HTR-8/SVneo (cell line): ENCODE data around the gene ACER1.

ENCODE experiments used
- DNase-seq: peaks from one replicate; pipeline ENCODE4 v3.0.0; 2011; ENCODE audit warnings: low spot score, mixed read lengths; ENCODE audit not compliant: insufficient read length
- FAIRE-seq: peaks from 2 replicates; lab custom pipeline; 2011; peaks lifted over from hg19 to GRCh38; lab: Jason Lieb, UNC

The ACER1 gene

DNA sequence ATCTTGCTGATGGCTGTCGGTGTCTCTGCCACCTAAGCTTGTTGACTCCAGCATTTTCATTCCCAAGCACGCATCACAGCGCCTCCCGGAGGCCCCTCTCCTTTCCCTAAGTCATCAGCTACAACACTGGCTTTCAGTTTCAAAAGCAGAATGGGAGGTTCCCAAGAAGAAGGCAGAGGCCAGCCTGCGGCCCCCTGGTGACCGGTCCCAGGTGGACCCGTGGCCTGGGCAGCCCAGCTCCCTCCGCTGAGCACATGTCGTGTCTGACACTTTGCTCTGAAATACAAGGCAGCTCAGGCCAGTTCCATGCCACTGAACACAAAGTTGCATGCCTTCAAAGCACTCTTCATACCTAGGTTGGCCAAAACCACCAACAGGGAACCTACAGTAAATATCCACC lies 62.2 kb downstream of the ACER1 start:
- DNase-seq: no peak
- FAIRE-seq: no peak

DNA sequence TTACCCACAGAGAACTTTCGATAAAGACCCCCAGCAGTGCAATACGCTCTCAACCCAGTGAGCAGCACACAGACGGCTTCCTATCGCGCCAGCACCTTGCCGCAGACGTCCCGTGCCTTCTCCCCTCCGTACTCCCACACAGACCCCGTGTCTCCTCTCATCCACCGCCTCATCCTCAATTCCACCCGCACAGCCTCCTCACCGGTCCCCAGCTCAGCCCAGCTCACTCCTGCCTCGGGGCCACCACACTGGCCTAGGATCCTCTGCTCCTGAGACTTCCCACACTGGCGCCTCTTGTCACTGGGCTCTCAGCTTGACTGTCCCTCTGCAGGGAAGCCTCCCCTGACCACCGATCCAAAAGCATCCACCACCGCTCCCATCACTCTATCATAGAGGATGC lies 62.6 kb downstream of the ACER1 start:
- no peak for DNase-seq
- FAIRE-seq: no peak

DNA sequence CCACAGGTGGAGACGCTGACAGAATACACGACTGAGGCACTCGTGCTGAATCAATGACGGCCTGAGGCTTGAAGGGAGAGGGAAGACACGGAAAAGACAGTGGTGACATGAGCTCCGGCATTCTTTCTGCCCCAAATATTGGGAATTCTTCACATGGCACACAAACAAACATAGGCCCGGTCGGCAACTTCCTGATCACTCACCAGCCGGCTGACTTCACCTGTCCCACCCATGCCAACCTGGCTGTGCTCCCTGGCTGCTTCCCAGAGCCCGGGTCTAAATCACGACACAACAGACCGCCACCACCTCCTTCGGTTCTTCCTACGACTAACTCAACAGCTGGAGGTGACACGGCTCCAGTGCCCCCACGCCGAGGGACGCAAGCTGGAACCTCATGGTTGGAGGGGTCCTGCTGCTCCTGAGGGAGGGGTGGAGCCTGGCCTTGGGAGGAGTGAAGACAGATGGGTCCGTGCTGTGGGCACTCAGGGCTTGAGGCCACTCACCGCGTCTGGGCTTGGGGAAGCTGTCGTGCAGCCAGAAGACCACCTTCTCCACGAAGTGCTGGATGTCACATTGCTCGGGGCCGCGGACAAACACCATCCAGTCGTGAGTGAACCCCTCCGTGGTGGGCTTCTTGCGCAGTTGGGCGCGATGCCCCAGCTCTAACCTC lies 63.2 kb downstream of the ACER1 start:
- FAIRE-seq (no peak), DNase-seq (no peak)

DNA sequence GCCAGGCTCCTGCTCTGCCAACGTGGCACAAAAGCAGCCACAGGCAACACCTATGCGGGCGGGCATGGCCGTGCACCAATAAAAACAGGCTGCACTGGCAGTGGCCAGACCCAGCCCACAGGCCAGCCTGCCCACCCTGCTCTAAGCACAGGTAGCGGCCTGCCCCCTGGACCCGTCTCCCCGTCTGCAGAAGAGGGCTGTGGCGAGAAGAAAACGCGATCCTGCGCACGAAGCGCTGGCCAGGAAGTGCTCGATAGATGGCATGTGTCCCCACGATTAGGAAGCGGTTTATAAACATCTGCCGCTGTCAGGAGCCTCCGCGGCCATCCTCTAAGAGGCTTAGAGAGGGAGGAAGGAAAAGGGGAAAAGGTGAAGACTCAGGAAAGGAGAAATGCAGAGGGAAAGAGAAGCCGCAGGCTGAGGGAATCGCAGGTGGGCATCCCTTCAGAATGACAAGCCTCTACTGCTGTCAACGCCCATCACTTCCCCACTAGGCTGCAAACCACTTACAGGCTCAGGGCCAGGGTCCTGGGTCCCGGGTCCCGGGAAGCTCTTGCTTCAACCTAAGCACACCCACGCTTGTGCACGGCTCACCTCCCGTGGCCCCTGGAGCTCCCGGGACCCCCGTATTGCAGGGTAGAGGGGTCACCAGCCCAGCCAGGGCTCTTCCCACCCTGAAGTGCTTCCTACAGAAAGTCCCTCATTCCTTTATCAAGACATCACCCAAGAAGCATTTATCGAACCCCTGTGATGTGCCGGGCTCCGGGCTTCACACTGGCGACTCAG lies 64.1 kb downstream of the ACER1 start:
- no peak for DNase-seq
- FAIRE-seq: no peak

DNA sequence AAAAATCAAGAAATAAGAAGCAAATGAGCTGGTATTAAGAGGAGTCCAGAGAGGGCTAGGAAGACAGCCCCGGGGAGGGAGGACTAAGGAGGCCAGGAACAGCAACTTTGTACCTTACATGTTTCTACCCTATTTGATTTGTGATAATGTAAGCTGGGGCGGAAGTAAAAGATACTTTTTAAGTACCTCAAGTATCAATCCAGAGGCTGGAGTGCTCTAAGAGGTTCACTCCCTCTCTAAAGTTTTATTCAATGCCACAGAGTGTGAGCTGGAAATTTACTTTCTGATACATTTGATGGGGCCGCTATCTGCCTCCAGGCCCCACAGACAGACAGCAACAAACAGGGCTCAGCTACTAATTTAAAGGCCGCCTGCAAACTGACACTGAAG lies 65.0 kb downstream of the ACER1 start:
- no peak for FAIRE-seq

DNA sequence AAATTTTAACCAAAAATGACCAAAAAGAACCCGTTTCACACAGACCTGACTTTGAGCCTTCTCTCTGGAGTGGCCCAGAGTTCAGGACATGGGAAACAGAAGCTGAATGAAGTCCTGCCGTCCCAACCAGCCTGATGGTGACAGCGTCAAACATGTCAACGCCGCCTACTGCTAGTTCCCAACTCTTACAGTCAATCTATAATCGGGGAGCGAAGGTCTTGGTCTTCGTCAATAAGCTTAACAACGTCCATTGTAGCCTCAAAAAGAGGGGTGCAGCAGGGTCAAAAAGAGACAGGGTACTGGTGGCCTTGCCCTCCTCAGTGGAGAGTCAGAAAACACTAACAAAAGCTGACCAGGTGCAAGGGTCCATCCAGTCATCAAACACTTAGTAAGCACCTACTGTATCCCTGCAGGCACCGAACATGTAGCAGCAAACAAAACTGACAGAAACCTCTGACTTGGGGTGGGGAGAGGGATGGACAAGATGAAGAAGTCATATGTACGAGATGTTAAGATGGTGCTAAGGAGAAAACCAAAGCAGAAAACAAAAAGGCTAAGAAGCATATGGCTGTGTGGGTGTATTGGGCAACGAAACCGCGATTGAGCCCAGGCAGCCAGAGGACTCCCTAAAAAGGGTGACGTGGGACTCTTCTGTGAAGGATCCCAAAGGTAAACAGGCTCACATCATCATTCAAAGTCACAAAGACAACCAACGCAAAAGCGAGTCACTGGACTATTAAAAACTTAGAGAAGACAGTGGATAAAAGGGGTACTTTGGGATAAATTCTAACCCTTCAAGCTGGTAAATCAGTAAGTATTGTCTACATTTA lies 65.6 kb downstream of the ACER1 start:
- no peak for FAIRE-seq

More for the DNA sequence above, 65.0 kb downstream of the ACER1 start:
- no peak for DNase-seq

DNA sequence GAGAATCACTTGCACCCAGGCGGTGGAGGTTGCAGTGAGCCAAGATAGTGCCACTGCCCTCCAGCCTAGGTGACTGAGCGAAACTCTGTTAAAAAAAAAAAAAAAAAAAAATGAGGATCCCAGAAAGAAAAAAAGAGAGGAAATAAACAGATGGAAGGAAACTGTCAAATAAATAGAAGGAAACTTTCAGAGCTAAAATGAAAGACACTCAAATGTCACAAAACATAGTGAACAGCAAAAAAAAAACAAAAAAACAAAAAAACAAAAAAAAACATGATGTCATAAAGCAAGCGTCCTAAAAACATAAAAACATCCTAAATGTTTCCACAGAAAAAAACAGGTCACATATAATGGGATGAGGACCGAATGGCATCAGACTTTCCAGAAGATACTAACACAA lies 68.6 kb downstream of the ACER1 start:
- FAIRE-seq (no peak), DNase-seq (no peak)

More for the DNA sequence above, 65.6 kb downstream of the ACER1 start:
- DNase-seq: no peak

DNA sequence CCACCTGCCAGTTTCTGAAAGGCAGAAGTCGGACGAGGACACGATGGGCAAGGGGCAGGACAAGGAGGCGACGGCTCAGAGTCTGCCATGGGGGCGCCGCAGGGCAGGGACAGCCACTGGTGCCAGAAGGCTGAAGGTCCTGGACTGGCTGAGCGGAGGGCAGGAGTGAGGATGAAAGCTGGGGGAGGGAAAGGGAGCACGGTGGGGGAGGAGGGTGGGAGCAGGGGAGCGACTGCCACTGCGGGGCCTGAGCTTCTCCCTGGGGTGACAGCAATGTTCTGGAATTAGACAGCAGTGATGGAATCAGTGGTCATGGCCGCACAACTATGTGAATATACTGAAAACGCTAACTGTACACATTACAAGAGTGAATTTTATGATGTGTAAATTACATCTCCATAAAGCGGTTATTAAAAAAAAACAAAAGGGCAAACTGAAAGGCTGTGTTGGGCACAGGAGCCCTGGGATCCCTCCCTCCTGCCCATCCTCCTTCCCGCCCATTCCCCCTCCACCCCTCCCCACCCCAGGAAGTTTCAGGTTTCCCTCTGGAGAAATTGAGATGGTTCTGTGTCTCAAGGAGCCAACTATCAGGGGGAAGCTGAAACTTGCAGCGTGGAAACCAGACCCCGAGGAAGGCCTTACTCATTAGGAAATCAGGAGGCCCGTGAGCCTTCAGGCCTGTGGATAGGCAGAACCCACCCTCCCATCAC lies 69.5 kb downstream of the ACER1 start:
- DNase-seq (peak; percentile 72), FAIRE-seq (no peak)

DNA sequence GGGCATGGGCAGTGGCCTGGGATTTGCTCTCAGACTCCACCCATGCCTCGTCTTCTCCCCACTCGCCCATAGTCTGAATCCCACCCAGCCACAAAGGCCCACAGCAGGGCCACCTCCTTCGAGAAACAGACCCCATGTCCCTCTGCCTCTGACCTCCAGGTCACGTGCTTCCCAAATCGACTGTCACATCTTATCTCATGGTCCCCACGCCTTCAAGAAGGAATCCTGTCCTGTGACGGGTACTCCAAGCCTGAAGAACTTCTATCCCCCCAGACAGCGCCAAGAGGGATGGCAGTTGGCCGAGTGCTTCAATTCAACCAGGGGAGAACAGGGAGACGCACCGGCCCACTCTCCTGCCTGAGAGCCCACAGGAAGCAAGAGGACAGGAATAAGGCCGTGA lies 70.1 kb downstream of the ACER1 start:
- FAIRE-seq (no peak), DNase-seq (no peak)

DNA sequence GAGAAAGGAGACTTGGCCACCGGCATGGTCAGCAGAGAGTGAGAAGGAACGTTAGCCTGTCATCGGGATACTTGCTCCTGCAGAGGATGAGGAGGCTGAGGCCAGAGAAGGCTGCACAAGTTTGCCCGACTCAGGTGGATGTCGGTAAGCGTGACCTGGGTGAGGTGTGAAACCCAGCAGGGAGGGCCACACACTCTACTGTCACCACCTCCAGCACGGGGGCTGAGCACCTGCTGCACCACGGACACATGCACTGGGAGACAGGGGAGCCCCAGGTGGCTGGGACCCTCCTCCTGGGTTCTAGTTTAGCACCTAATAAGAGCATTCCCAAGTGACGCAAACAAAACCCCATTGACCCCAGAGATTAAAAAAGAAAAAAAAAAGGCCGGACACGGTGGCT lies 70.9 kb downstream of the ACER1 start:
- DNase-seq: no peak
- no peak for FAIRE-seq

DNA sequence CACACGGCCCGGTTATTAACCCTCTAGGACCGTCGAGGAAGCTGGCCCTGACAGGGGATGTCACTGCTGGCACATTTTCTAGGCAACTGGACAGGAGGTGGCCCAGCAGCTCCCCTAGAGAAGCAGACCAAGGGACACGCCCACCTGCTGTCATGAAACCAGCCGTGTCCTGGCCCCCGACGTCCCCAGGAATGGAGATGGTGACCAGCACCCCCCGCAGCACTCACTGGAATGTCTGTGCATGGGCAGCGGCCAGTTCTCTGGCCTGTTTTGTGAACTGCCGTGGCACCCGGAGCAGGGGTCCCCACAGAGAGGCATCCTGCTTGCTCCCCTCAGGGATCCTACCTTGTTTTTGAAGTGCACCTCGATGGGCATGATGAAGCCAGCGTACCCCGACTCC lies 71.5 kb downstream of the ACER1 start:
- DNase-seq: no peak

DNA sequence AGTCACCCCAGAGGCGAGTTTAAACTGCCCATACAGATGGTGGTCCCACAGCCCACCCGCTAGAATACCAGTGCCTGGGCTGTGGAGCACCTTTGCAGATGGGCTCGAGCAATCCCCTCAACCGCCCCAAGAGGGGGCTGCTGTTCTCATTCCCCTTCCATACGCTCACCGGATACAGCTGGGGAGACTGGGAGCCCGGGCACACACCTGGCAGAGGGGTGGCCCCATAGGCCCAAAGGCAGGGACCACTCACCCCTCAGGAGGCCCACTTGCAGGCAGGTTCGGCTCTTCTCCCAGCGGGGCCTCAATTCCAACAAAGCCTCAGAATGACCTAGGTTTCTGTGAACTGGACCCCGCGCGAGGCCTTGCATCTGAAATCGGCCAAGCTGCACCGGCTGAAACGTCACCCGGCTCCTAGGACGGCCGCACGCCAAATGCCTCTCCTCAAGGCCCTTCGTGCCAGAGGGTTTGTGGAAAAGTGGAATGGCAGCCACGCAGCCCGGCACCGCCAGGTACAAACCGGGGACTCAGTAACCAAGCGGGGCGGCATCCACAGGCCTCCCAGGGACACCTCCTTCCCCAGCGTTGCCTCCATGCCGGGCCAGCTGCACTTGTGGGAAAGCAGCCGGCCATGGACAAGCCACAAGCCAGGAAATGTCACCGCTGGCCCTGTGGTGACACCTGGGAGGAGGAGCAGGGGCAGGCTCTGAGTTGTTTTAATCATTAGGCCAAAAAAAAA lies 72.3 kb downstream of the ACER1 start:
- no peak for FAIRE-seq
- peak; percentile 44 for DNase-seq

More for the DNA sequence above, 71.5 kb downstream of the ACER1 start:
- no peak for FAIRE-seq

DNA sequence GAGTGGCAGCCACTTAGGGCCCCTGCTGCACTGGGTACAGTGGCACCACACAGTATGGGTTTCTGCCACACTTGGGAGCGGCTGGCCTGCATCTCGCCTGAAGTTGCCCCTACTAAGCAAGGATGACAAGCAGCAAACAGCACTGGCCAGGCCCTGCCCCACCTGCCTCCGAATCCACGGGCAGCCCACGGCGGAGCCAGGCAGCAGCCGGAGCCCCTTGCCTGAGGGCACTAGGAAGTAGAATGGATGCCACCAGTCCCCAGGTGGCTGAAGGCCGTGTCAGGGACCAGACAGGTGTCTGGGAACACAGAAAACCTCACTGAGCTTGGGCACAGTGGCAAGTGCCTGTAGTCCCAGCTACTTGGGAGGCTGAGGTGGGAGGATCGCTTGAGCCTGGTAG lies 73.0 kb downstream of the ACER1 start:
- DNase-seq (no peak), FAIRE-seq (no peak)

DNA sequence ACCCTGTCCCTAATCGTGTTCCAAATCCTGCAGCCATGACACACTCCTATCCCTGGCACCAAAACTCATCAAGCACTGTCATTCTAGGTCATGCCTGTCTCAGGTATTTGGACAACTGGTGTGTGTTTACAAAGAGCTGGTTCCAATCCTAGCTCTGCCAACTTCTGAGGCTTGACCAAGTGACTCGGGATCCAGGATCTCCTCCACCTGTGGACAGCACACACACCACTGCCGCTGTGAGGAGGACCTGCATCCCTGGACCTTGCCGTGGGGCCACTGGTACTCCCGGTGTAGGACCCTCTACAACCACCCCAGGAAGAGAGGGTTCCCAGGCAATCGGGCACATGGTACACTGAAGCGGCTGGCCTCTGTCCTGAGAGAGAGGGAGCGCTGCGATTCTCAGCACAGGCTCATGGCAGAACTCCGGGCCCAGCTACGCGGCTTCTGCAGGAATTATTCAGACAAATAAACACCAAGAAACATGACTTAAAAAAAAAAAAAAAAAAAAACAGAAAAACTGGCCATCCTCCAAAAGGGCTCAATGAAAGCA lies 74.0 kb downstream of the ACER1 start:
- FAIRE-seq (no peak), DNase-seq (no peak)

DNA sequence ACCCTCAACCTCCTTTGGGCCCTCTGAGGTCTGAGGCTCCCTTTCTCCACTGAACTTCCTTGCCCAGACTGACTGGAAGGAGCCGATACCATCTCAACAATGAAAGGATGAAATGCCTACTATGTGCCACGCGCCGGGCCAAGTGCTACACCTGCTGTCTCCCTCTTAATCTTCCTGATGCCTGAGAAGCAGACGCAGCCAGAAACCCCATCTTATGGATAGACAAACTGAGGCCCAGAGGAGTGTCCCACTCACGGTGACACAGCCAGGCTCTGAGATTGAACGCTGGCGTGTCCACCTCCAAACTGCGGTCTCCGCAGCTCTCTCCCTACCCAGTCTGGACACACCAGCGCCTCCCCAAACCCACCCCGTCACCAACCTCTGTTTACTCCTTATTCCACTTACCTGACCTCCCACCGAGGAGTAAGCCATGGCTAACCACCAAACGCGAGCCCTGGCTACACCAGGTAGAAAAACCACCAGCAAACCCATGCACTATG lies 74.5 kb downstream of the ACER1 start:
- no peak for DNase-seq
- FAIRE-seq: no peak
